A673 (cell line): ENCODE data around the gene FOXO1.

Experiments
- EZH2 ChIP-seq: fragments of 200-600 bp; sonication (generic); IDR thresholded peaks from 2 replicates; pipeline ENCODE4 v1.6.1; 2017; ENCODE audit warnings: borderline replicate concordance, low read depth, mild to moderate bottlenecking, mixed read lengths, antibody characterized with exemption, low read length; ENCODE audit not compliant: poor library complexity, severe bottlenecking
- TF ChIP-seq, protein P1 (sequence below): fragments of 300-800, 200-600 bp; sonication (generic); conservative IDR thresholded peaks from 2 replicates; pipeline ENCODE4 v1.5.1; 2017; ENCODE audit warnings: low read depth, mild to moderate bottlenecking, antibody characterized with exemption, low read length, moderate library complexity, mixed read lengths

GRCh38 chr13:40605573-40605972, 60.9 kb downstream of the FOXO1 start:
- TF ChIP-seq, protein P1, sequence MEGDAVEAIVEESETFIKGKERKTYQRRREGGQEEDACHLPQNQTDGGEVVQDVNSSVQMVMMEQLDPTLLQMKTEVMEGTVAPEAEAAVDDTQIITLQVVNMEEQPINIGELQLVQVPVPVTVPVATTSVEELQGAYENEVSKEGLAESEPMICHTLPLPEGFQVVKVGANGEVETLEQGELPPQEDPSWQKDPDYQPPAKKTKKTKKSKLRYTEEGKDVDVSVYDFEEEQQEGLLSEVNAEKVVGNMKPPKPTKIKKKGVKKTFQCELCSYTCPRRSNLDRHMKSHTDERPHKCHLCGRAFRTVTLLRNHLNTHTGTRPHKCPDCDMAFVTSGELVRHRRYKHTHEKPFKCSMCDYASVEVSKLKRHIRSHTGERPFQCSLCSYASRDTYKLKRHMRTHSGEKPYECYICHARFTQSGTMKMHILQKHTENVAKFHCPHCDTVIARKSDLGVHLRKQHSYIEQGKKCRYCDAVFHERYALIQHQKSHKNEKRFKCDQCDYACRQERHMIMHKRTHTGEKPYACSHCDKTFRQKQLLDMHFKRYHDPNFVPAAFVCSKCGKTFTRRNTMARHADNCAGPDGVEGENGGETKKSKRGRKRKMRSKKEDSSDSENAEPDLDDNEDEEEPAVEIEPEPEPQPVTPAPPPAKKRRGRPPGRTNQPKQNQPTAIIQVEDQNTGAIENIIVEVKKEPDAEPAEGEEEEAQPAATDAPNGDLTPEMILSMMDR: no peak
- no peak for TF ChIP-seq EZH2
